ENCODE results near the gene ACOT9.
"Not testable (repeated sequence)": the region's sequence is repeated elsewhere in the genome, so short reads cannot be mapped to it uniquely, and the experiment has no call there.

Gene ACOT9, protein sequence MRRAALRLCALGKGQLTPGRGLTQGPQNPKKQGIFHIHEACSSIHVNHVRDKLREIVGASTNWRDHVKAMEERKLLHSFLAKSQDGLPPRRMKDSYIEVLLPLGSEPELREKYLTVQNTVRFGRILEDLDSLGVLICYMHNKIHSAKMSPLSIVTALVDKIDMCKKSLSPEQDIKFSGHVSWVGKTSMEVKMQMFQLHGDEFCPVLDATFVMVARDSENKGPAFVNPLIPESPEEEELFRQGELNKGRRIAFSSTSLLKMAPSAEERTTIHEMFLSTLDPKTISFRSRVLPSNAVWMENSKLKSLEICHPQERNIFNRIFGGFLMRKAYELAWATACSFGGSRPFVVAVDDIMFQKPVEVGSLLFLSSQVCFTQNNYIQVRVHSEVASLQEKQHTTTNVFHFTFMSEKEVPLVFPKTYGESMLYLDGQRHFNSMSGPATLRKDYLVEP

DNA sequence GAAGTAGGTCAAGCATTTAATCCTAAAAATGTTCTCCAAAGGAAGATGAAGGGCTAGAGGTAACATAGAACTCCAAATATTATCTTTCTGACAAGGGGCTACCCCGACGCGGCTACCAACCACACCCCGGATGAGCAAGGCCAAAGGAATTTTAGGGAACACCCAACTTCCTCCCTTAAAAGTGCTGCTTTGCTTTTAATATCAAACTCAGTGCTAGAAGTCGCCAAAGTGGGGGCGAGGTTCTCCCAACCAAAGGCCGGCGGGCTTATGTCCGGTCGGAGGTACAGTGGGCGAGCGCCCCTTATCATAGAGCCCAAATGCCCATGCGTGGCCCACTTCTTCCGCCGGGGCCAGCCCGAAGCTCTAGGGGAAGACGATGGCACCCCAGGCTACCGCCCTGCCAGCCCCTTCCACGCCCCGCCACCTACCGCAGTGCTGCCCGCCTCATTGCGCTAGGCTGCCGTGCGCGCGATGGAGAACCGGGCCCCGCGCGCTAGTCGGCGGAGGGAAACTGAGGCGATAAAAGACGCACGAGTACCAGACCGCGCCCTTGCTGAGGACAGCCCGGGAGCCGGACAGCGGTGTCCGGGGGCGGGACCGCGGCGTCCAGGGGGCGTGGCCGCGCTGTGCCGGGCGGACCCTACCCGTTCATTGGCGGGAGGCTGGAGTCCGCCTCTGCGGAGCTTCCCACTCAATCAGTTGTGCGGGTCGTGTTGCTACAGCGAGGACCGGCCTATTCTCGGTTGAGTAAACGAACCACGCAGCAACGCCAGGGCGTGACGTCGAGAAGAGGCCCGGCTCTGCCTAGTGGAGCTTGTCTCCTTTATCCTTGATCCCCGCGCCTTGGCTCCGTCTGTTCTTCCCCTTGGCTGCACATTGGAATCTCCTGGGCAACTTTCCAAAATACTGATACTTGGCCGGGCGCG lies at the start of gene ACOT9:
Gene ACOT9, minus strand, starts transcription at position 580 of the 926 bp plus-strand sequence. Its CDS starts 132 bp downstream, at position 448.
- peak; percentile 90 for DNase-seq (ENCODE audit: low spot score)

DNA sequence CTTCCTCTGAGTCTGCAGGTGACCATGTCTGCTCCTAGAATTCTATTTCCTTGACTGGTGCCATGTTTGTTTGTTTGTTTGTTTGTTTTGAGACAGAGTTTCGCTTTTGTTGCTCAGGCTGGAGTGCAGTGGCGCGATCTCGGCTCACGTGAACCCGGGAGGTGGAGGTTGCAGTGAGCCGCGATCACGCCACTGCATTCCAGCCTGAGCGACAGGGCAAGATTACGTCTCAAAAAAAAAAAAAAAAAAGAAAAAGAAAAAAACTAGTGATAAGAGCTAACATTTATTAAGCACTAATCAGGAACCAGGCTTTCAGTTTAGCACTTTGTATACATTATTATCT lies 47.0 kb upstream of the ACOT9 start:
- no peak for DNase-seq (ENCODE audit: low spot score)

DNA sequence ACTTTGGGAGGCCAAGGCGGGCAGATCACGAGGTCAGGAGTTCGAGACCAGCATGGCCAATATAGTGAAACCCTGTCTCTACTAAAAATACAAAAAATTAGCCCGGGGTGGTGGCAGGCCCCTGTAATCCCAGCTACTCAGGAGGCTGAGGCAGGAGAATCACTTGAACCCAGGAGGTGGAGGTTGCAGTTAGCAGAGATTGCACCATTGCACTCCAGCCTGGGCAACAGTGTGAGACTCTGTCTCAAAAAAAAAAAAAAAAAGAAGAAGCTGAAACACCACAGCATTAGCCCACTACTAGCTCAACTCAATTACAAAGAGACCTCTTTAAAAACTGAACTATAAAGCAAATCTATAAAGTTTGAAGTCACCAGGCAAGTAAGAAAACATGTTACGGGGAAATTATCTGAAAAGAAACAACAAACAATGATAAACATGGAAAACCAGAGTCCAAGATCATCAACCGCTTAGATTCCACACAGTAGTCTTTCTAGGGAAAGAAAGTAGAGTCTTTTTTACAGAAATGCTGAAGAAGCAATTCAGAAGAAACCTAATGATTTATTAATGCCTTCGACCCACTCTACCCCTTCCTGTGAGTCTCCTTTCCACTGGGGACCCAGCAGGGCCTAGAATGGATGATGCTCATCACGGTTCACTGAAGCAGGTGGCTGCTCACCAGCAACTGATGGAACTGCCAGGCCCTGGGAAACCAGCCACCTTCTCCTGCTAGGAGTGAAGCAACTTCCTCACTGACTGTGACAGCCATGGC lies 46.5 kb upstream of the ACOT9 start:
- no peak for DNase-seq (ENCODE audit: low spot score)

DNA sequence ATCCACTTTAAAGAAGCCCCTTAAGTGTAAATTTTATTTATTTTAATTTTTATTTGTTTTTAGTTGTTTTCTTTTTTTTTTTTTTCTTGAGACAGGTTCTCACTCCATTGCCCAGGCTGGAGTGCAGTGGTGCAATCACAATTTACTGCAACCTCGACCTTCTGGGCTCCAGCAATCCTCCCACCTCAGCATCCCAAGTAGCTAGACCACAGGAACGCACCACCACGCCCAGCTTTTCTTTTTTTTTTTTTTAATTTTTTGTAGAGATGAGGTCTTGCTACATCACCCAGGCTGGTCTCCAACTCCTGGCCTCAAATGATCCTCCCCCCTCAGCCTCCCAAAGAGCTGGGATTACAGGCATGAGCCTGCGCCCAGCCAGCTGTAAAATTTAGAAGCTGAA lies 45.9 kb upstream of the ACOT9 start:
- no peak for DNase-seq (ENCODE audit: low spot score)

DNA sequence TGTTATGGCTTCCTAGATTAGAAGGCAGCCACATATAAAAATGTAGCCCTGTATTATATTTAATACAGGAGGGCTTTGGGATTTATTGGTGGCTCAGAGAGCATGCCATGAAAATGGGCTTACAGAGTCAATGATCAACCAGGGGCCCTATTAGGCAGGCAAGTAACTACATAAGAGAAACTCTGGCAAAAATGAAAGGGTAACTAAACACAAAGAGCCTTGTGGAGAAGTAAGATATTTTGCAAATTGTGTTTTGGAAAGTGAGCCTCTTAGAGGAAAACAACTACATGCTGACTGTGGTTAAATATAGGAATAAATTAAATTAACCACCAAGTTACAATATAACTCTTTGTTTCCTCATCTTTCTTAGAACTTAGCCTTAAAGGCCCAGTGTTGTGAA lies 45.4 kb upstream of the ACOT9 start:
- no peak for DNase-seq (ENCODE audit: low spot score)

DNA sequence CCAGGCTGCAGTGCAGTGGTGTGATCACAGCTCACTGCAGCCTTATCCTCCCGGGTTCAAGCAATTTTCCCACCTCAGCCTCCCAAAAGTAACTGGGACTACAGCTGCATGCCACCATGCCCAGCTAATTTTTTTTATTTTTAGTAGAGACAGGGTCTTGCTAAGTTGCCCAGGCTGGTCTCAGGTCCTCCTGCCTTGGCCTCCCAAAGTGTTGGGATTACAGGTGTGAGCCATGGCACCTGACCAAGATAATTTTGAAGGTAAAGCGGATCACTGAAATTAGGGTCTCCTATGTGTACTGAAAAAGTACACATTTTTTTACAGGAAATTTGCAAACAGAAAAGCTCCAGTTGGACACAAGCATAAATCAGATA lies 44.7 kb upstream of the ACOT9 start:
- no peak for DNase-seq (ENCODE audit: low spot score)

DNA sequence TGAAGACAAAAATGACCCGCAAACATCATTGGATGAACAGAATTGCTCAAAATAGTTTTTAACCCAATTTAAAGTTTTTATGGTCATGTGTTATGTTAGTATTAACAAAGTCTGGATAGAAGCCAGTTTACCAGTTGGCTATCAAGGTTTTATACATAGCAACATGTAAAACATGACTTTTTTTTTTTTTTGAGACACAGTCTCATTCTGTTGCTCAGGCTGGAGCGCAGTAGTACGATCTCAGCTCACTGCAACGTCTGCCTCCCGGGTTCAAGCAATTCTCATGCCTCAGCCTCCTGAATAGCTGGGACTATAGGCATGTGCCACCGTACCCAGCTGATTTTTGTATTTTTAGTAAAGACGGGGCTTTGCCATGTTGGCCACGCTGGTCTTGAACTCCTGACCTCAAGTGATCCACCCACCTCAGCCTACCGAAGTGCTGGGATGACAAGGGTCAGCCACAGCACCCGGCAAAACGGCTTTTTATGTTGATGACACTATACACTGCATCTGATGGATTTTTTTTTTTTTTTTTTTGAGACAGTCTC lies 43.3 kb upstream of the ACOT9 start:
- no peak for DNase-seq (ENCODE audit: low spot score)

DNA sequence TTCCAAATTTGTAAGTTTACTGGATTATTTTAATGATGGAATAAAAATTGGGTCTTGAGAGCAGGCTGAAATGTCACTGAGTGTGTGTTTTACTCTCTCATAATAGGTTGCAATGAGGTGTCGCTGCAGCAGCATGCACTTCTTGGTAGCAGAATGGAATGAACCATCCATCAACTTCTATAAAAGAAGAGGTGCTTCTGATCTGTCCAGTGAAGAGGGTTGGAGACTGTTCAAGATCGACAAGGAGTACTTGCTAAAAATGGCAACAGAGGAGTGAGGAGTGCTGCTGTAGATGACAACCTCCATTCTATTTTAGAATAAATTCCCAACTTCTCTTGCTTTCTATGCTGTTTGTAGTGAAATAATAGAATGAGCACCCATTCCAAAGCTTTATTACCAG lies 42.5 kb upstream of the ACOT9 start:
- no peak for DNase-seq (ENCODE audit: low spot score)

DNA sequence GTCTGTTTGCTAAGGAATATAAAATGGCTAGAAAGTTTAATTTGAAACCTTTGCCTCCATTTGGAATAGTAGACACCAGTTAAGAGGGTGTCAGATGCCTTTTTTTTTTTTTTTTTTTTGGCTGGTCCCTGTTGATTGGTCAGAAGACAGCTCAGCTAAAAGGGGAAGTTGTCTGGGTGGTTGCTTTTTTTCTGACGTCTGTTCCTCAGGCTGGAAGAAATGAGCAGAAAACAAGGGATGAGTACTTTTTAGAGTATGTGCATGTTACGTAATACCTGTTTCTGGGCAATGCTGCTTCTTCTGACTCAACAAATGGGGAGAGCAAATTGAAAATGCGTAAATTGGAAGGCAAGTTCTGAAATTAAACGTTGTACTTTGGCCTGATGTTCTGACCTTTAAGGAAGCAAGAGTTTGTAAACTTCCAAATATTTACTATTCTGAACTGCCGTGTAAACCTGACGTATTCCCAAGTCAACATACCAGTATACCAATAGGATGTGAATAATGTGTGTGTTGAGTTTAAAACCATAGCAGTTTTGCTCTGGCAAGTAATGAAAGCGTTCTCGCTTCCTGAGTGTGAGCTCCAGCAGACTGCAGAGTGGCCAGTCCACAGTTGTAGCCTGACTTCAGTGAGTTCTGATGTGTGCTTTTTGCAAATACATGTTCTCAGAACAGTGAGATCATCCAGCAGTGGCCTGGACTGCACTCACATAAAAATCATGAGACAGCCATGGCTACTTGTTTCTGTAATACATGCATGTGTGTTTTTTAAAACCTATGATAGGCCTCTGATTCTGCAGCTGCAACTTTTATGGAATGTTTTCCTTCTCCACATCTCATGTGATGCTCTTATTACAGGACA lies 41.6 kb upstream of the ACOT9 start:
- peak; percentile 55 for DNase-seq (ENCODE audit: low spot score)

DNA sequence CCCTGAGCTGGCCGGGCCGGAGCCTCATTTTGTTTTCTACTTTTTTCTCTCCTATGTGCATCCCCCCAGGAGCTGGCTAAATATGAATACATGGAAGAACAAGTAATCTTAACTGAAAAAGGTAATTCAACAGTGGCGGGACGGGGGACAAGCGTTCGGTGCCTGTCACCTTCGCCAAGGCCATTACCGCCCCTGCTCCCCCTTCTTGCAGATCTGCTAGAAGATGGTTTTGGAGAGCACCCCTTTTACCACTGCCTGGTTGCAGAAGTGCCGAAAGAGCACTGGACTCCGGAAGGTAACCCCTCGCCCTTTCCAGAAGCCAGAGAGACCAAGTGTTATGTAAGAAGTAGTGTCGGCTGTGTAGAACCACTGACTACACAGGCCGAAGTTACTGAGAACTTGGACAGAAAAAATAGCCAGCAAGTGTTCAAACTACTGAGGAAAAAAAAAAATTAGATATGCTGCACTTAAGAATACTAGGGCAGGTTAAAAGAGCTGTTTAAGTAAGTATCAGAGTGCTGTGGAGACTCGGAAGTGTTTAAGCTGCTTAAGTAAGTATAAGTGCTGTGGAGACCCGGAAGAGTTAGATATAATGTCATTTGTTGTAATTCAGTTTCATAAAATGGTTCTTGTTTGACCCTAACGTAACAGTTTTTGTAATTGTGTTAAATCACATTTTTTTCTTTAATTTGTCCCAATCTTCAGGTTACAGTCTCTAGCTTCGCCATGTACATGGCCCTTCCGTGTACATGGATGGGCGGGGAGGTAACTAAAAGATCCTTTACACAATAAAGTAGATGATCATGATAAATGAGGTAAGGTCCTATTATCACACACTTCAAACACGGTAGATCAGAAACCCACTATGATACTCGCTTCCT lies 40.8 kb upstream of the ACOT9 start:
- DNase-seq (ENCODE audit: low spot score): peak; percentile 39

DNA sequence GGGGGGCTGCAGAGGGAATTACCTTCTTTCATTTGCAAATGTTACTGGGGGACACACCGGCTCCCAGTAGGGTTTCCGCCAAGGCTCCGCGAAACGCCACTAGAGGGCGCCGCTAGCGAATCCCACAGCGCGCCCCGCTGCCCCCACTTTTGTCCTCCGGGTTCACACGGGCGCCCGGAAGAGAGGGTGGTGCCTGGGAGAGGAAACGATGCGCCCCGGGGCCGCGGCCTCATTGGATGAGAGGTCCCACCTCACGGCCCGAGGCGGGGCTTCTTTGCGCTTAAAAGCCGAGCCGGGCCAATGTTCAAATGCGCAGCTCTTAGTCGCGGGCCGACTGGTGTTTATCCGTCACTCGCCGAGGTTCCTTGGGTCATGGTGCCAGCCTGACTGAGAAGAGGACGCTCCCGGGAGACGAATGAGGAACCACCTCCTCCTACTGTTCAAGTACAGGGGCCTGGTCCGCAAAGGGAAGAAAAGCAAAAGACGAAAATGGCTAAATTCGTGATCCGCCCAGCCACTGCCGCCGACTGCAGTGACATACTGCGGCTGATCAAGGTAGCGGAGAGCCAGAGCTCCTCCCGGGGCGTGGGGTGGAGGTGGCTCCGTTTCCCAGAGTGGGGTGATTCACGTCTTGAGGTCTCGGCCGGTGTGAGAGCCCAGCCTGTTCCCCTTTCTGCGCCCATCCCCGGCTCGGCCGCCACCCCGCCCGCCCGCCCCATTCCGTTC lies 40.0 kb upstream of the ACOT9 start, which contains the start of gene SAT1:
Gene SAT1, plus strand, starts transcription at position 311 of the 726 bp plus-strand sequence. Its CDS starts 179 bp downstream, at position 490.
- DNase-seq (ENCODE audit: low spot score): peak; percentile 96

DNA sequence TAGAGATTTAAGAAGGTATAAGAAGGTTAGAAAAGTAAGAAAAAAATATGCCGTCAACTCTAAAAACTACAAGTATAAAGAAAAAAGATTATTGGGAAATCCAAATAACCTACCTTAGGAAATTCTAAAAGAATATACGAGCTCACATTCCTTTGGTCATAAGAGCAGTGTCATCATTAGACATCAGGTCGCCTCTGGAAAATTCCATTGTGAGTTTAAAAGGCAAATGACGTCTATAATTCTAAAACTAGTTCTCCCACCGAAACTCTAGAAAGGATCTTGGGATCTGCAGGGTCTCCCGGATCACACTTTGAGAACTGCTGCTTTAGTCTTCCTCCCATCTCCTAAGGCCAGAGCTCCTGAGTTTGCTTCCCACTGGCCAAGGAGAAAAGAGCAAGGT lies 39.4 kb upstream of the ACOT9 start:
- no peak for DNase-seq (ENCODE audit: low spot score)

DNA sequence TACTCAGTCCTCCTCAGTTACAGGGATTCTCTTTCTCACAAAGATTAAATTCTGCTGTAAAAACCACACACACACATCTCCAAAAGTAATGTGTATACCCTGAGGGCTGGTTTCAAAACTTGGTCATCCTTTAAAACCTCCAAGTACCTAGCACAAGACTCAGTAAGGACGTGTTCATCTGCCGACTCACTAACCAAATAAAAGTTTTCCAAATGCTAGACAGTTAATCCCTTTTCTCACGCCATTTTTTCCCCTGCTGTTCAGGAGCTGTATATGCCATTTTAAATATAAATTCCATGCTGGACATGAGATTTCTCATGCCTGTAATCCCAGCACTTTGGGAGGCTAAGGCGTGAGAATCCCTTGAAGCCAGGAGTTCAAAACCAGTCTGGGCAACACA lies 35.9 kb upstream of the ACOT9 start:
- DNase-seq (ENCODE audit: low spot score): no peak

DNA sequence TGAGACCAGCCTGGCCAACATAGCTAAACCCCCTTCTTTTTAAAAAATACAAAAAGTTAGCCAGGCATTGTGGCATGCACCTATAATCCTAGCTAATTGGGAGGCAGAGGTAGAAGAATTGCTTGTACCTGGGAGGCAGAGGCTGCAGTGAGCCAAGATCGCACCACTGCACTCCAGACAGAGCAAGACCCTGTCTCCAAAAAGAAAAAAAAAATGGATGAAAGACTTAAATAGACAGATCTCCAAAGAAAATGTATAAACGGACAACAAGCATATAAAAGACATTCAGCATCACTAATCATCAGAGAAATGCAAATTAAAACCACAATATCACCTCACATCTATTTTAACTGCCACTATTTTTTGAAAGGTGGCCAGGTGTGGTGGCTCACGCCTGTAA lies 33.3 kb upstream of the ACOT9 start:
- DNase-seq (ENCODE audit: low spot score): no peak

DNA sequence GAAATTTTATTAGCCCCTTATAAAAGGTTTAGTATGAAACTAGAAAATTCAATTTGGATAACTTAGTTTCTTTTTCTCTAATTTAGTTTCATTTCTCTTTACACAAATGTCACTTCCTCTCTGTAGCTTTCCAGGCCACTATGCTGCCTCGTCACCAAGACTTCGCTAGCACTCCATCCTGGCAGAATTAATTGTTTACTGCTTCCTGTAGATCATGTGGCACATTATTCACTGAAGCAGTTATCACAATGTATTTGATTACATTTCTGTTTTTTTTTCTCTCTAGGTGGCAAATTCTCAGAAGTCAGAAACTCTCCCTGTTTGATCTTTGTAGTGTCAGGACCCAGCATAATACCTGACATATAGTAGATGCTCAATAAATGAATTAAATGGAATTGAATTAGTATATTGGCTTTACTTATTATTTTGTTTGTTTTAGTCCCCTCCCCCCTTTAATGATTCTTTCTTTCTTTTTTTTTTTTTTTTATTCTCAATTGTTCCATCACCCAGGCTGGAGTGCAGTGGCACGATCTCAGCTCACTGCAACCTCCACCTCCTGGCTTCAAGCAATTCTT lies 30.6 kb upstream of the ACOT9 start:
- peak; percentile 80 for DNase-seq (ENCODE audit: low spot score)

DNA sequence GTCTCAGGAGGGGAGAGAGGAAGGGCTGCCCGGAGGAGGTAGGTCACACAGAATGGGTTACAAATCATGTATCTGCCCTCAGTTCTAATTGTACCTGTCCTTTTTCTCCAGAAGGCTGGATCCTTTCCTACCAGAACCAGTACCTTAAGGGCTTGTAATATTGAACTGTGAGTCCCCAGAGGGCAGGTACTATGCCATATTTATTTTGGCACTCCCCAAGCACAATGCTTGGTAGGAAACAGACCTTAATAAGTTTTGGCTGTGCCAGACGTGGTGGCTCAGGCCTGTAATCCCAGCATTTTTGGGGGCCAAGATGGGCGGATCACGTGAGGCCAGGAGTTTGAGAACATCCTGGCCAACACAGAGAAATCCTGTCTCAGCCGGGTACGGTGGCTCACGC lies 28.0 kb upstream of the ACOT9 start:
- not testable (repeated sequence) for DNase-seq (ENCODE audit: low spot score)

DNA sequence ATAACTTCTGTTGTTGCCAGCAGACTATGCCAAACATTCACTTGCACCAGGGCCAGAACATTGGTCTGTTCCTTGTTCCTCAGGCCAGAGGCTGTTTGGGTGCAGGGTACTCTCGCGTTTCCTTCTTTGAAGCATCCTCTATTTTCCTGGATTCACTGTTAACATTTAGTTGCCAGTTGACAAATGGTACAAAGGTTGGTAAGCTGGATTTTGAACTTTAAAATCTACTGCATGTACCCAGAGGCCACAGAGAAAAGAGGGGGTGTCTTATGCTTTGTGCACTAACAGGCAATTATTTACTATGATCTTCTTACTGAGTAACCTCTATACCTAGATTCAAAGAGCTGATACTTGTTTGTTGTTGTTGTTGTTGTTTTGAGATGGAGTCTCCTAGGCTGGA lies 27.1 kb upstream of the ACOT9 start:
- DNase-seq (ENCODE audit: low spot score): no peak

DNA sequence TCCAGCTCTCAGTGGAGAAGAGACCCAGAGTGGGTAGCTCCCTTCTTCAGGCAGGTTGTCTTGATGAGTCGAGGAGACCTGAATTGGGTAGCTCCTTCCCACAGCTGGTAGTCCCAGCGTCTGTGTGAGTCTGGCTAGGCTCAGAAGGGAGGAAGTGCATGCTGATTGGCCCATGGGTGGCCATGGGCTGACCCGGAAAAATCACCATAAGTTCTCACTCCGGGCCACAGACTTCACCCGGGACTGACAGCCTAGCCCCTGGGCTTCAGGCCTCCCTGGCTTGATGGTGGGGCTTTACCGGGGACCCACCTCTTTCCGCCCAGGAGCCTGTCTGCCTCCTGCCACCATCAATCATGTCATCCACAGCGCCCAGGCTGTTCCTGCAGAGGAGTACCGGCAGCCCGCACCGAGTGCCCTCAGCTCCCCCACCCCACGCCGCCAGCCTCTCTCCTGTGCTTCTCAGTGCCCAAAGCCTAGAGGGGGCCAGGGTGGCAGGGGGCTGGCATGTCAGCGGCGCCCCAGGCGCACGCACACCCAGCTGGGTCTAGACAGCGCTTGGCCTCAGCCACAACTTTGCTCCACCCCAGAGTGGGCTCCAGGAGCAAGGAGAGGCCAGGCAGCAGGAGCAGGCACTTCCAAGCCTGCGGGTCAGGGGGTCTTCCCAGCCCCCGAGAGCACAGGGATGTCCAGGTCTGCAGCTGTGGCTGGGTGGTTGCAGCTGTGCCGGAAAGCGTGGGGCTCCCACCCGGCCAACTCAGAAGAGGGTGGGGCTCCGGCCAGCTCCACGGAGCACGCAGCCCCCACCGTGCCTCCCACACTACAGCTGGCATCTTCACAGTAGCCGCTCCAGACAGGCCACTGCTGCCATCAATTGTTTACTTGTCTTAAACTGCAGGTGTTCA lies 23.8 kb upstream of the ACOT9 start:
- DNase-seq (ENCODE audit: low spot score): no peak
